Fibroblast of lung (primary cell): Measurements from ENCODE around the gene CACNB2.

Experiments
- CTCF ChIP-seq, 2 donors: IDR thresholded peaks in 1 of 2; conservative IDR thresholded peaks in 1 of 2; 1 replicate in 1 of 2; 2 replicates in 1 of 2; pipeline ENCODE4 v1.5.1; 2011 to 2012; ENCODE audit warnings: low read length in 2 of 2, control low read depth in 1 of 2, inconsistent platforms in 1 of 2, low read depth in 1 of 2, mild to moderate bottlenecking in 1 of 2
- EZH2 ChIP-seq: IDR thresholded peaks from 2 replicates; pipeline ENCODE4 v1.5.1; 2012; ENCODE audit warnings: low read length, control low read depth, mild to moderate bottlenecking; ENCODE audit errors: missing control alignments

- no peak for TF ChIP-seq EZH2
- TF ChIP-seq CTCF (conservative IDR thresholded peaks at IDR 0.05 in 1 of 2, IDR thresholded peaks at IDR 0.05 in 1 of 2; ENCODE audit: low read depth in 1 of 2, low read length in 2 of 2): no peak
Observed at GRCh38 chr10:18439601-18440000, 299.4 kb downstream of the CACNB2 start.
